Measurements from ENCODE around the gene AFF1.
"Not testable (repeated sequence)": the region's sequence is repeated elsewhere in the genome, so short reads cannot be mapped to it uniquely, and the experiment has no call there.

The AFF1 gene

DNA sequence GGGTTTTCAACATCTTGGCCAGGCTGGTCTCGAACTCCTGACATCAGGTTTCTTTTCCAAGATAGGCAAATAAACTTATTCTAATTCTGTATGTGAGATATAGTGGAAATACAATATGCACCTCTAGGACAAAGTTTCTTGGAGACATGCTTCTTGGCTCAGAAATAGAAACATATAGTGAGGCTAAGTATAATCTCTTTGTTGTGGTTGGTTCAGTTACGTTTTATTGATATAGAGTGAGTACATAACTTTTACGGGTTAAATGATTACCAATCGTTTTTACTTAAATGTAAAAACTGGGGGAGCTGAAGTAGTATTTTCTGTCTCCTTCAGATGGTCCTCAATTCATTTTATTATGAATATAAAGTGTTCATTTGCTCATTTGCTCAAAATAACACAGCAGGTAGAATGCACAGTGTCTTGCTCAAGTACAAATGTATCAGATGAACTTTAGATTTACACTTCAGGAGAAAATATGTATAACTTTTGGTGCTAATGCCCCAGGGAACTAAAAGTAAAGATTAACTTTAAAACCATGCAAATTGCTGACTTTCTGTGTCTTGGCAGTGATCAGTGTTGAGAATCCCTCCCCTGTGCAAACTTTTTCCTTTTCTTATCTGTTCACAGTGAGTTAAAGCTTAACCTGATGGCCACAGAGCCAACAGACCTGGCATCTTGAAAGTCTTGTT, 77.6 kb downstream of the AFF1 start:
- DNase-seq: no peak

GRCh38 chr4:87012954-87013308, 78.1 kb downstream of the AFF1 start:
- not testable (repeated sequence) for DNase-seq

GRCh38 chr4:87014284-87014782, 79.5 kb downstream of the AFF1 start:
- no peak for DNase-seq

- no peak for DNase-seq
These were observed 80.6 kb downstream of the AFF1 start for GRCh38 chr4:87015416-87015815.

DNA sequence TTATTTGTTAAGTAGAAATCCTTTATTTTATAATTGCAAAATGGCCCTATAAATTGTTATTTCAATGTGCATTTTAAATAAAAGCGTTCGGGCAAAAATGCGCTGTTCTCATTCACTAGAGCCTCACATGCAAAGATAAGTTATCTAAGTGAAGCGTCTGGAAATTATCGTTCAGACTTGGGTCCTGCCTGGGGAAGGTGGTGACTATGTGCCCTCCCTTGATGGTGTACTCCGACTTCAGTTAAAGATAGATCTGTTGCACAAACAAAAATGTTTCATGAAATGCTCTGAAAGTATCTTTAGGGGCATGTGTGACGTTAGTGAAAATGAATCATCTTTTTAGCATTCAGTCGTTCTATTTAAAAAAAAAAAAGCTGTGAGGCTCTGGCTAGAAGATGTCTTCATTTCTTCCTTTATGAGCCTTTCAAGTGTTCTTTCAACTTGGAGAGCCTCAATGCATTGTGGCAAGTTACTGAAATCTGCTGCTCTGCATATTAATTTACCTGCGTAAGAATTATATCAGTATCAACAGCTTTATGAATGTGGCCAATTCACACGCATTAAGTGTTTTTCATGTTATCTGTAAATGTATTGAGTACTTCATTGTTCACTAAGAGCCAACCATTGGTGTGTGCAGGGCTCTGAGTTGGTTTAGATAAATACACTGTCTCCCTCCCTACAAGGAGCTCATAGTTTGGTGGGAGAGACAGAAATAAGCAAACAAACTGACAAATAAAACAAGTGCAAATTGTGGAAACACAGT, 83.0 kb downstream of the AFF1 start:
- peak; percentile 34 for DNase-seq

DNA sequence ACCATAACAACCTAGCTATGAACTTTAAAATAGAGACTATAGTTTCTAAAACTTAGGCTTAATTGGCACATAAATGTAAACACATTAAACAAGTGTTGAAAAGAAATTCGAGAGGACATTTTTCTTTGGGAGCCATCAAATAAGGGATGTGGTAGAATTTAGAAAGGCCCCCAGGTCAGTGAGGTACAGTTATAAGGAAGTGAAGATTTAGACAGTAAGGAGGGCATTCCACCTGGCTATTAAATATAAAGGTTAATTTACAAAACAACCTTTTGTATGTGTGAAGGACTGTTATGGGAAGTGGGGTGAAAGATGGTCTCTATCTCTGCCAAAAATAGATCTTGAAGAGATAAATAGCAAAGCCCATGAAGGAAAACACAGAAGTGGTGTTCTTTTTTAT, 83.9 kb downstream of the AFF1 start:
- DNase-seq: no peak

GRCh38 chr4:87019246-87019791, 84.5 kb downstream of the AFF1 start:
- DNase-seq: no peak

- DNase-seq: no peak
These were observed 85.1 kb downstream of the AFF1 start for GRCh38 chr4:87019898-87020297.

- no peak for DNase-seq
These were observed 89.4 kb downstream of the AFF1 start for GRCh38 chr4:87024201-87024600.

GRCh38 chr4:87025023-87025613, 90.3 kb downstream of the AFF1 start:
- DNase-seq: no peak

- DNase-seq: no peak
These were observed 90.8 kb downstream of the AFF1 start for GRCh38 chr4:87025614-87026041.

- DNase-seq: no peak
These were observed 92.1 kb downstream of the AFF1 start for GRCh38 chr4:87026800-87027495.

DNA sequence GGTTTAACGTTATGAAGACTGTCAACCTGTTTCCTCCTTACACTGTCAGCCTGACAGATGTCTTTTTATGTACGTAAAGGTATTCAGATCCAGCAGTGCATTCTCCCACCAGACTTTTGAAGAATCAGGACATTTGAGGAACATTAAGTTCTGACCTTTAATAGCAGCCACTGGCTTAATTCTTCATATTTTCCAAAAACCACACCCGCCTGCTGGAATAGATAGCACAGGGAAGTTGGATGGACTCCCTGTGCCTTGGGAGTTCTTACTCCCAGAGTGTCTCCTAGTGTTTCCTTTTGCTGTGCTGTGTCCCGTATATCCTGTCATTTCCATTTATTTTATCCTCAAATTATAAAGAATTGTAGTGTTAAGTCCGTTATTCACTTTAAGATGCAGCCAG, 94.5 kb downstream of the AFF1 start:
- DNase-seq: no peak

DNA sequence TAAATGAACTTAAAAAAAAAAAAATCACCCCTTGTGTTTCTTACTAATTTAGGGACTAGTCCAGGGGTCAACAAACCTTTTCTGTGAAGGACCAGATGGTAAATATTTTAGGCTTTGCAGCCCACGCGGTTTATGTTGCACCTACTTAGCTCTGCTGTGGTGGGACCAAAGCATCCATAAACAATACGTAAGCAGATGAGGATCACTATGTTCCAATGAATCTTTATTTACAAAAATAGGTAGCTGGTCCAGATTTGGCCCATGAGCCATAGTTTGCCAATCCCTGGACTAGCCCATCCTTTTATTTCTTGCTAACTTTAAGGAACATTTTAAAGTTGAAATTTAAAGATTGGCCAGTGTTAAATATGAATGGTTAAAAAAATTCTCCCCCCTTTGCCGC, 95.3 kb downstream of the AFF1 start:
- no peak for DNase-seq

- no peak for DNase-seq
These were observed 96.1 kb downstream of the AFF1 start for GRCh38 chr4:87030755-87031441.

- DNase-seq: no peak
These were observed 97.1 kb downstream of the AFF1 start for GRCh38 chr4:87031920-87032319.

GRCh38 chr4:87032884-87033533, 98.2 kb downstream of the AFF1 start:
- DNase-seq: no peak

DNA sequence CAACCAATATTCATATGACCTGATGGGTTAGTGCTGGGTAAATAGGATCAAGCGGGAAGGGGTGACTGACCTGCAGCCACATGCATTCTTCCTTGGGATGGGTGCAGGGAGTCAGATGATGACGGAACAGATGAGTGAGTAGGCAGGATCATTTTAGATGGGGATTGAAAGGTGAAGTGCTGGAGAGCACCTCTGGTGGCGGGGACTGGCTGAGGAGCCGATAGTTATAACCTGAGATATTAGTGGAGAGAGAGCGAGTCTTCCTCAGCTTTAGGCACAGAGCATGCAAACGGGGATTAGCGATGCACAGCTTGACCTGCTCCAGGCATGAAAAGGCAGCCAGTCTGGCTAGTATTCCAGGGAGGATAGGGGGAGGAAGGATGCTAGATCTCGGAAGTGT, 99.1 kb downstream of the AFF1 start:
- DNase-seq: no peak

- DNase-seq: no peak
These were observed 99.7 kb downstream of the AFF1 start for GRCh38 chr4:87034527-87034926.

GRCh38 chr4:87035881-87036509, 101.2 kb downstream of the AFF1 start:
- DNase-seq: no peak

DNA sequence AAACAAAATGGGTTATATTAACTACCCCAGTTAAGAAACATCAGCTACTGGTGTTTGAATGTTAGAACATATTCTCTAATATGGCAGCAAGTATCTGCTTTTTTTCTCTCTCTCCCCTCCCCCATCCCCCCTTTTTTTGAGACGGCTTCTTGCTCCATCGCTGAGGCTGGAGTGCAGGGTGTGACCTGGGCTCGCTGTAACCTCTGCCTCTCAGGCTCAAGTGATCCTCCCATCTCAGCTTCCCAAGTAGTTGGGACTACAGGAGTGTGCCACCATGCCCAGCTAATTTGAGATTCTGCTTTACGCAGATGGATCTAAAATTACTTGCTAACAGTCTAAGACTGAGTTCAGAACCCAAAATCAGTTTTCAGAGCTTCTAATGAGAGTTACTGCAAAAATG, 101.9 kb downstream of the AFF1 start:
- no peak for DNase-seq

Data from activated CD4-positive, alpha-beta T cell treated with anti-CD3 and anti-CD28 coated beads for 48 hours (primary cell).